GM18498 (cell line): ENCODE data around the gene TFDP1.

Experiments
- ATAC-seq: cut with Tn5 transposase; IDR thresholded peaks from one replicate; pipeline ENCODE4 v1.9.1; 2021; ENCODE audit warnings: mild to moderate bottlenecking, moderate library complexity; ENCODE audit not compliant: unreplicated experiment

Gene TFDP1

GRCh38 chr13:113659337-113659736 lies 74.8 kb downstream of the TFDP1 start:
- ATAC-seq: no peak

DNA sequence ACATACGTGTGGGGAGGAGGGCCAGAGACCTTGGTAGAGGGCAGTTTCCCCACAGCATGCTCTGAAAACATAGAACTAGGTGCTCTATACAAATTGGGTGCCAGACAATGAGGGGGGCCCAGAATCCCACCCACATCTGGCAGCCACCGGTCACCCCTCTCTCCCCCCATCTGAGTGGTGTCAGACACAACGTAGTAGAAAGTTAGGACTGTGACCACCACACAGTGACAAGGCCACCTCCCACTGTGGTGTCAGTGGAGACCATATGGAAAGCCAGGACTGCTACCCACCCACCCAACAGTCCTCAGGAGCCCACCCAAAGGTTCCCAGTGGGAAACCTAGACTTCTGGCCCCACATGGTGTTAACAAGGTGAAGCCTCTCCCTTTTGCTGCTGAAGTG lies 75.5 kb downstream of the TFDP1 start:
- ATAC-seq: no peak

- ATAC-seq: no peak
Observed at GRCh38 chr13:113661509-113661908, 77.0 kb downstream of the TFDP1 start.

- no peak for ATAC-seq
Observed at GRCh38 chr13:113663934-113664333, 79.4 kb downstream of the TFDP1 start.

GRCh38 chr13:113664751-113665596 lies 80.4 kb downstream of the TFDP1 start:
- no peak for ATAC-seq

DNA sequence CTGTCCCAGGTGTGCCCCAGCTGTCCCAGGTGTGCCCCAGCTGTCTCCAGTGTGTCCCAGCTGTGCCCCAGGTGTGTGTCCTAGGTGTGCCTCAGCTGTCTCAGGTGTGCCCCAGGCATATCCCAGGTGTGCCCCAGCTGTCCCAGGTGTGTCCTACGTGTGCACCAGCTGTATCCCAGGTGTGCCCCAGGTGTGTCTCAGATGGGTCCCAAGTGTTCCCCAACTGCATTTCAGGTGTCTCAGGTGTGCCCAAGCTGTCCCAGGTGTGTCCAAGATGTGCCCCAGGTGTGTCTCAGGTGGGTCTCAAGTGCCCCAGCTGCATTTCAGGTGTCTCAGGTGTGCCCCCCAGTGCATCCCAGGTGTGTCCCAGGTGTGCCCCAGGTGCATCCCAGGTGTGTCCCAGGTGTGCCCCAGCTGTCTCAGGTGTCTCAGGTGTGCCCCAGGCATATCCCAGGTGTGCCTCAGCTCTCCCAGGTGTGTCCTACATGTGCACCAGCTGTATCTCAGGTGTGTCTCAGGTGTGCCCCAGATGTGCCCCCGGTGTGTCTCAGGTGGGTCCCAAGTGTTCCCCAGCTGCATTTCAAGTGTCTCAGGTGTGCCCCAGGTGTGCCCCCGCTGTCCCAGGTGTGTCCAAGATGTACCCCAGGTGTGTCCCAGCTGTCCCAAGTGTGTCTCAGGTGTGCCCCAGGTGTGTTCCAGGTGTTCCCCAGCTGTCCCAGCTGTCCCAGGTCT lies 81.2 kb downstream of the TFDP1 start:
- no peak for ATAC-seq

- ATAC-seq: no peak
Observed at GRCh38 chr13:113666329-113666670, 81.7 kb downstream of the TFDP1 start.

- no peak for ATAC-seq
Observed at GRCh38 chr13:113666951-113667701, 82.6 kb downstream of the TFDP1 start, which contains the start of gene GRK1. Gene GRK1 (plus strand): TSS chr13:113667219. CDS start chr13:113667387, 168 bp downstream.

DNA sequence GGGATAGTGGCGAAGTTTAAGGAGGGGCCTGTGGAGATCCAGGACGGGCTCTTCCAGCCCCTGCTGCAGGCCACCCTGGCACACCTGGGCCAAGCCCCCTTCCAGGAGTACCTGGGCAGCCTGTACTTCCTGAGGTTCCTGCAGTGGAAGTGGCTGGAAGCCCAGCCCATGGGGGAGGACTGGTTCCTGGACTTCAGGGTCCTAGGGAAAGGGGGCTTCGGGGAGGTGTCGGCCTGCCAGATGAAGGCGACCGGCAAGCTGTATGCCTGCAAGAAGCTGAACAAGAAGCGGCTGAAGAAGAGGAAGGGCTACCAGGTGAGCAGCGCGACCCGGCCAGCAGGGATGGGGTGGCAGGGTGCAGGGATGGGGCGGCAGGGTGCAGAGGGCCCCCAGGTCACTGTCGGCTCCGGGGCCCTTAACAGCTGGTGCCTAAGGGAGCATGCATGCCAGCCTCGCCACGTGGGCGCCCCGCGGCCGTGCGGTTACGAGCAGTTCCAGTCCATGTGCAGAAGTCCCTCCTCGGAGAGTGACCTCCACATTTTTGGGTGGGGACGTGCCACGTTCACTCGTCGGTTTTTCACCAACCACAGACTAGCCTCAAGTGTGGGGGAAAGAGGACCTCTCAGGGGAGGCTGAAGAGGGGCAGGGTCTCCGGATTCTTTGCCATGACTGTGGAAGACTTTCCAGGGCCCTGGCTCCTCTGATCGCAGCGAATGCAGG lies 83.4 kb downstream of the TFDP1 start:
- ATAC-seq: no peak

- no peak for ATAC-seq
Observed at GRCh38 chr13:113668491-113668971, 84.0 kb downstream of the TFDP1 start.

GRCh38 chr13:113669231-113669754 lies 84.7 kb downstream of the TFDP1 start:
- no peak for ATAC-seq

DNA sequence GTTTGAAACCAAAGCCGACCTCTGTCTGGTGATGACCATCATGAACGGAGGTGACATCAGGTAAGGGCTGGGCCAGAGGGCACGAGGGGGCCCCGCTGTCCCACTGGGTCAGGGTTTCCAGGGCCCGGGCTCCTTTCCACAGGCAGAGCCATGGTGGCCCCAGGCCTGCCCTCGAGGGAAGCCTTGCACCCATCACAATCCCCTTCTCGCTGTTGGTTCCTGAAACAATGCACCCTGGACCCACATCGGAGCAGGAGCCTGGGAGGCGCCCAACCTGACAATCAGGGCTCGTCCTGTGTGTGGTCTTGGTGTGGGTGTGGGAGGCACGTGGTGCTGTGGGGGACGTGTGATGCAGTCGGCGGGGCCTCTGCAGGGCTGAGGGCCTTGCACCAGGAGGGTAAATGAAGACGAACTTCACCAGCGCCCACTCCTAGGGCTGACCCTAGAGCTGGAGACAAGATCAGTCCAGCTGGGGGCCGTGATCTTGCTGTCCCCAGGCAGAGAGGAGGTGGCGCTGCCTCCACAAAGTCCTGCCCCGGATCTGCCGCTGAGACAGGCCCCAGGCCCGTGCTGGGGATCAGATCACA lies 85.3 kb downstream of the TFDP1 start:
- no peak for ATAC-seq

DNA sequence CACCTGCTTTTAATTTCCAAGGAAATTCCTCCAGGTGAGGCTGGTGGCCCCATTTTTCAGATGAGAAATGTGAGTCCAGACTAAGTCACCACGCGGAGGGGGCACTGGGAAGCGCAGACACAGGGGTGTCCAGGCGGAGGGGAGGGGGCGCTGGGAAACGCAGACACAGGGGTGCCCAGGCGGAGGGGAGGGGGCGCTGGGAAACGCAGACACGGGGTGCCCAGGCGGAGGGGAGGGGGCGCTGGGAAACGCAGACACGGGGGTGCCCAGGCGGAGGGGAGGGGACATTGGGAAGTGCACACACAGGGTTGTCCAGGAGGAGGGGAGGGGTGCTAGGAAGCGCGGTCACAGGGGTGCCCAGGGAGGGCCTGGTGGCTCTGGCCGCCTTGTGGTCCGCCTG lies 86.0 kb downstream of the TFDP1 start:
- ATAC-seq: no peak

DNA sequence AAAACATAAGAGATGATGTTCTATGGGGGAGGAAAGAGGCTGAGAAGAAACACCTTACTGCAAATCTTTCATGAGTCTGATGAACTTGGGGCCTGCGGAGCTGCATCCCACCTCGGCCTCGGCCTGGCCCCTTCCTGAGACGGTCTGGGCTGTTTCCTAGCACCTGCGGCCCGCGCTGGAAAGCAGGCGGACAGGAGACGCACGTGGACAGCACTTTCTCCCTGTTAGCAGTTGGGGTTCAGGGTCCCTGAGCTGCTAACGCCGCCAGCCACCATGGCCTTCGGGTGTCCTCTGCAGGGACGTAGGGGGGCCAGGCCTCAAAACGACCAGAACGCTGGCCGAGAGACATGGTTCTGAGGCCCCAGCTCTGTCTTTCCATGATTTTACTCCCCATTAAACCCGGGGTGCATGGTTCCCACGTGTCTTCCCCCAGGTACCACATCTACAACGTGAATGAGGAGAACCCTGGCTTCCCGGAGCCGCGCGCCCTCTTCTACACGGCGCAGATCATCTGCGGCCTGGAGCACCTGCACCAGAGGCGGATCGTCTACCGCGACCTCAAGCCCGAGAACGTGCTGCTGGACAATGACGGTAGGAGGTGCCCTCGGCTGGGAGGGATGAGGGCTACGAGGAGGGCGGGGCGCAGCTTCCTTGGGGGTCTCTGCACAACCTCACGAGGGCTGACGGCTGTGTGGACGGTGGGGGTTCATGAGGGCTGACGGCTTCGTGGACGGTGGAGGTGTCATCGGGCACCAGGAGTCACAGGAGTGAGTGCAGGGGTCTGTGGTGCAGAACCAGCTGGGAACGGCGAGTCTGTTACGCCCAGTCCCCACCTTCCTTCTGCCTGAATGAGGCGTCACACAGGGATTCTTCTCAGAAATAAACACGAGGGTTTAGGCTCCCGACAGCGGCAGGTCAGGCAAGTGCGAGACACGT lies 86.8 kb downstream of the TFDP1 start:
- ATAC-seq: no peak

DNA sequence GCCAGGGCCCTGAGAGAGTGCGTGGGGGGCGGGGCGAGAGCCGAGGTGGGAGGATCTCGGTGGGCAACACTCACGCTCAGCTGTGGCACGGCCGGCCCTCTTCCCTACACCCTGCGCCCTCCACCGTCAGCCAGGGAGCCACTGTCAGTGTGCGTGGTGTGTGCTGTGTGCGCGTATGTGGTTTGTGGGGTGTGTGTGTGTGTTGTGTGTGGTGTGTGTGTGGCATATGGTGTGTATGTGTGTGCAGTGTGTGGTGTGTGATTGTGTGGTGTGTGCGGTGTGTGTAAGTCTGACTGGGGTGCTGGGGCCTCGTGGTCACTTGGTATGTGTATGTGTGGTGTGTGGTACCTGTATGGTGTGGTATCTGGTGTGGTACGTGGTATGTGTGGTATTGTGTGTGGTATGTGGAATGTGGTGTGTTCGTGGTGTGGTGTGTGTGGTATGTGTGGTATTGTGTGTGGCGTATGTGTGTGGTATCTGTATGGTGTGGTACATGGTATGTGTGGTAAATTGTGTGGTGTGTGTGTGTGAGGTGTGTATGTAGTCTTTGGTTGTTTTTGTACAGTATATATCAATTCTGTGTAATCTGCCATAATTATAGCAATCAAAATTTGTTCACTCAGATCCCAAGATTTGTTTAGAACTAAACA lies 87.6 kb downstream of the TFDP1 start:
- no peak for ATAC-seq
